Lung (tissue), 12 donors: Measurements from ENCODE around the gene TFF1. TPM values are rescaled to one million over a fixed set of nuclear protein-coding genes. Genes with fewer than 3 reads are reported as not detected.

ENCODE experiments used
- ATAC-seq: fragments of 200-7000 bp; cut with Tn5 transposase; one replicate; pipeline ENCODE4 v1.9.1; 2020; ENCODE audit warnings: moderate number of reproducible peaks; ENCODE audit not compliant: insufficient read depth, low FRiP score
- DNase-seq, 3 donors: peaks; one replicate each; pipeline ENCODE4 v3.0.0-alpha.2; 2013 to 2017
- H3K27ac ChIP-seq, 2 donors: one replicate each; pipeline ENCODE4 v1.5.1; 2013; ENCODE audit warnings: mild to moderate bottlenecking in 2 of 2, moderate library complexity in 2 of 2, control low read depth in 1 of 2, inconsistent platforms in 1 of 2, low read depth in 1 of 2, low read length in 1 of 2
- H3K27me3 ChIP-seq, 3 donors: one replicate each; pipeline ENCODE4 v1.5.1; 2013; ENCODE audit warnings: low read length in 2 of 3; ENCODE audit not compliant: control insufficient read depth in 3 of 3, insufficient read depth in 3 of 3
- H3K36me3 ChIP-seq, 4 donors: one replicate each; pipeline ENCODE4 v1.5.1; 2013; ENCODE audit warnings: low read length in 4 of 4, mild to moderate bottlenecking in 1 of 4, moderate library complexity in 1 of 4; ENCODE audit not compliant: control insufficient read depth in 4 of 4, insufficient read depth in 4 of 4
- H3K4me1 ChIP-seq, 5 donors: one replicate each; pipeline ENCODE4 v1.5.1; 2013; ENCODE audit warnings: low read length in 5 of 5, mild to moderate bottlenecking in 2 of 5, moderate library complexity in 1 of 5; ENCODE audit not compliant: control insufficient read depth in 5 of 5, insufficient read depth in 5 of 5
- H3K4me3 ChIP-seq: one replicate; pipeline ENCODE4 v1.5.1; 2013; ENCODE audit warnings: mild to moderate bottlenecking, control low read depth, moderate library complexity
- H3K9ac ChIP-seq, 2 donors: one replicate each; pipeline ENCODE4 v1.5.1; 2013; ENCODE audit warnings: low read length in 2 of 2, control low read depth in 1 of 2; ENCODE audit not compliant: insufficient read depth in 1 of 2
- H3K9me3 ChIP-seq, 4 donors: one replicate each; pipeline ENCODE4 v1.5.1; 2013; ENCODE audit warnings: low read length in 3 of 4, mild to moderate bottlenecking in 1 of 4, moderate library complexity in 1 of 4; ENCODE audit not compliant: control insufficient read depth in 4 of 4, insufficient read depth in 3 of 4
- CTCF ChIP-seq: IDR thresholded peaks from 2 replicates; pipeline ENCODE4 v1.5.1; 2012; ENCODE audit warnings: mild to moderate bottlenecking; ENCODE audit errors: control extremely low read depth, extremely low read depth
- WGBS, 2 donors: extraction: QIAGEN DNeasy Blood & Tissue Kit; methylation state at CpG; one replicate each; pipeline ENCODE4 v1.1.7; 2013; 5-methylcytosine and 5-hydroxymethylcytosine counted together
- polyA plus RNA-seq, 2 donors: library from polyadenylated mRNA; stranded (reverse); fragments of 200-250 nt; gene quantifications; one replicate each; pipeline ENCODE4 v1.2.1, GENCODE V29; 2013
- total RNA-seq, 2 donors: library from RNA; depleted of rRNA in 1 of 2; stranded (reverse); fragments of >200 nt in 1 of 2; gene quantifications; one replicate each; pipeline ENCODE4 v1.2.1, GENCODE V29; 2014 to 2021
- donor health status: control.
- donor health status: control.
- donor health status: Bipolar disorder and iron deficiency.
- donor health status: healthy.
- donor health status: DM: yes; HTN: yes; CAD: no.

Gene TFF1
- total and polyA plus RNA-seq, 4 donors, result 0.83 to 3.8 (median 1.2) TPM; not detected in 1

DNA sequence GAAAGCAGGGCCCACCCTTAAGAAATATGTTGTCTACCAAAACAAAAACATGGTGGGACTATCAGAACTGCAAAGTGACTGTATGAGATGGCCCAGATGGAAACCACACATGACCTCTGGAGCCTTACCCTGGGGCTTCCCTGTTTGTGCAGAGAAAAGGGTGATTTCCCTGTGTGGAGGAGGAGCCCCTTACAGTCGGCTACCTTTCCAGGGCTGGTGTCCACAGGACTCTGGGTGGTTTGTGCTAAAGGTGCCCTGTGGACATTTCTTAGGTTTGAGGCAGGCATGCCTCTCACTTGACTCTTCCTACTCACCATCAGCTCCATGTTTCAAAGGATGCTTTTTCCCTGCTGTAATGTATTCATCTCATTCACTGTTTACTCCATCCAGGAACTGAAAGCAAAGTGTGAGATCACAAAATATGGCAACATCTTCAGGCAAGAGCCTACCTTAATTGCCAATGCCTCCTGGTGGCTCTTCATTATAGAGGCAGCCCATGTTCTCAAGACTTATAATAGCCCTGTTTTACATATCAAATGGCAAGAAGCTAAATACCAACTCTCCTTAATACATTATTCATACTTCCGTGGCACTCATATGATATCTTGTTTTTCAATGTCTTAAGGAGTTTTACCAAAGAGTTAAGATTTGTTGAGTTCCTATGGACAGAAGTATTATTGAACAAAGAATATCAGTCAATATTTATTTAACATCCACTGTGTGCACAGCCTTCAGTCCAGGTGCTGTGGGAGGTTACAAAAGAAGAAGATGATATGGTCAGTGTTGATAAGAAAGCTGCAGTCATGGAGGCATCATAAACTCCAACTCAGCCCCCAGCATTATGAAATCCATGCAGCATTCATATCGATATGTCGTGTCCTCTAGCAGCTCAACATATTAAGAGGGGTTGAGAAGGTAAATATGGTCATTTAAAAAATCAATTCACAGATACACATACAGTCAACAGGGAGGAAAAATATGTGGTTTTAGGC, 35.7 kb downstream of the TFF1 start:
- H3K4me1 ChIP-seq, result peaks cover 0 to 2% (median 0%) of the 10 kb centered on the region in 5 donors
- no peaks in the 10 kb centered on the region for H3K36me3 ChIP-seq
- H3K4me3 ChIP-seq, result no peak overlapping the region
- no peak overlapping the region for H3K9ac ChIP-seq
- peaks cover 0 to 5% (median under 1%) of the 10 kb centered on the region in 3 donors for H3K27me3 ChIP-seq
- ATAC-seq, result no peak
- no peak overlapping the region for H3K27ac ChIP-seq
- TF ChIP-seq CTCF, result no peak
- peaks cover 0 to 4% (median 4%) of the 10 kb centered on the region in 4 donors for H3K9me3 ChIP-seq
- WGBS, 2 donors, result 78 to 90% methylated on average over 4 of the region's 4 CpGs
- DNase-seq, result no peak

DNA sequence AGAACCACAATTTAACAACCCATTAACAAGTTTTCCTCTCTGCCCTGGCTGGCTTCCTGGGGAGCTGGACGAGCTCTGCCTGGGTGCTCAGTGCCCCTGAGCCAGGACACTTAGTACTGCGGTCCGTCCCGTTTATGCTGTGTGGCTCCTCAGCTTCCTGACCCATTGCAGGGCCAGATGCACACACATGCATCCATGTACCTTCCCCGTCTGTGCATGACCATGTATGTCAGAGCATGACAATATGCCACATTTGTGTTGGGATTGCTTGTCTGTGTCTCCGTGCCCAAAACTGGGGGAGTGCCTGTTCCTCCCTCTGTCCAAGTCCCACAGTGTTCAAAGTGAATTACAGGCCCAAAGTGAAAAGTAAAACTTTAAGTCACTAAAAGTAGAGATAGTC, 41.4 kb downstream of the TFF1 start:
- no peak overlapping the region for H3K27ac ChIP-seq
- TF ChIP-seq CTCF, result no peak
- DNase-seq (no peak), ATAC-seq (no peak)
- peaks cover 0 to 2% (median 0%) of the 10 kb centered on the region in 4 donors for H3K9me3 ChIP-seq
- 85 to 90% methylated on average over 6 of the region's 6 CpGs for WGBS, 2 donors
- no peak overlapping the region for H3K9ac ChIP-seq
- H3K4me1 ChIP-seq, result no peaks in the 10 kb centered on the region
- no peaks in the 10 kb centered on the region for H3K36me3 ChIP-seq
- no peak overlapping the region for H3K4me3 ChIP-seq
- no peaks in the 10 kb centered on the region for H3K27me3 ChIP-seq

- H3K4me3 ChIP-seq, result no peak overlapping the region
- H3K27ac ChIP-seq, result no peak overlapping the region
- 91 to 92% methylated on average over 4 of the region's 4 CpGs for WGBS, 2 donors
- ATAC-seq, result no peak
- no peaks in the 10 kb centered on the region for H3K36me3 ChIP-seq
- H3K4me1 ChIP-seq, result no peaks in the 10 kb centered on the region
- H3K9ac ChIP-seq, result no peak overlapping the region
- H3K9me3 ChIP-seq, result peaks cover 0 to 2% (median 0%) of the 10 kb centered on the region in 4 donors
- TF ChIP-seq CTCF, result no peak
- DNase-seq, result no peak
- H3K27me3 ChIP-seq, result no peaks in the 10 kb centered on the region
These were observed 44.5 kb downstream of the TFF1 start for GRCh38 chr21:42321845-42322244.
